DMS 273 (cell line): ENCODE data around the gene FAM185A.
"Not testable (repeated sequence)": the region's sequence is repeated elsewhere in the genome, so short reads cannot be mapped to it uniquely, and the experiment has no call there.

Source experiments
- DNase-seq: peaks from one replicate; lab custom pipeline; 2025; ENCODE audit not compliant: unreplicated experiment; lab: John Stamatoyannopoulos, UW

The FAM185A gene

GRCh38 chr7:102776217-102776616 lies 27.4 kb downstream of the FAM185A start:
- DNase-seq, result not testable (repeated sequence)

DNA sequence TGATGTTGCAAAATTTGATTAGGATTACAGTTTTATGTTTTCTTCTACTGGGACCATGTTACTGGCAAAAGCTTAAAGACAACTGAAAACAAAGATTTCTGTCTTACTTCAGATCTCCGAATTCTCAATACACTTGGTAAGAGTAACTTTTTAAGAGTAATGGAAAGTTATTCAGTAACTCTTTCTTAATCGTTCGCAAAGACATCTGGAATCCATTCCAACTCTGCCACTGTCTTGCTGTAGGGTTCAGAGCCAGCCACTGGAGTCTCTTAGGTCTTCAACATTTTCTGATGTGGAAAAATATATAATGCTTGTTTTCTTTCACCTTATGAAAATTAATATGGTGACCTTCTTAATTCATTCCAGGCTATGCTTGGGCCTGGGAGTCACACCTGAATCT lies 29.9 kb downstream of the FAM185A start:
- not testable (repeated sequence) for DNase-seq

GRCh38 chr7:102780926-102781325 lies 32.1 kb downstream of the FAM185A start:
- DNase-seq, result not testable (repeated sequence)

GRCh38 chr7:102788770-102789169 lies 40.0 kb downstream of the FAM185A start:
- not testable (repeated sequence) for DNase-seq

DNA sequence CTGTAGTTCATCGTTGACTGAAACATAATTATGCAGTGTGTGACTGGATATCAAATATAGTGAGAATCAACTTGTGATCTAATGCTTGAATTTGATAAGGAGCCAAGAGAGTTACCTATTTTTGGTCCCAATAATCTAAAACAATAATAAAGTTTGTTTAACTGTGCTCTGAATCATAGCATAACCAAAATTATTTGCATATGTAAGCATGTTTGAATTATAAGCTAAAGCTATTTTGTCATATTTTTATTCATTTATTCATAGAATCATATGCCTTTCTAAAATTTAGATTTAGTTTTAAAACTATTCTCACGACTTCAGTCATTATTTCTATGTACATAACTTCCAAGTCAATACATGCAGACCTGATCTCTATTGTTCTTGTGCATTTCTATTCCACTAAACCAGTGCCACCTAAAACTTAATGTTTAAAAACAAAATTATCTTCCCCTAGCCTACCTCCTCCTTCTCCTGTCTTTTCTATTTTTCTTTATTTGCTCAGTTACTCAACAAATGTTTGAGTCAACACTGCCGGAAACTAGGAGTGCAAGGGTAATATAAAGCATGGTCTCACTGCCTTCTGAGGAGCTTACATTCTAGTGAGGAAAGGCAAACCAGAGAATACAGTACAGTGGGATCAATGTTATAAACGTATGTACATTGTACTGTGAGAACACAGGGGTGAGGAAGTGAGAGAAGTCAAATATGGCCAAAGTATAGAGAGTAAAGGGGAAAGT lies 41.7 kb downstream of the FAM185A start:
- not testable (repeated sequence) for DNase-seq

DNA sequence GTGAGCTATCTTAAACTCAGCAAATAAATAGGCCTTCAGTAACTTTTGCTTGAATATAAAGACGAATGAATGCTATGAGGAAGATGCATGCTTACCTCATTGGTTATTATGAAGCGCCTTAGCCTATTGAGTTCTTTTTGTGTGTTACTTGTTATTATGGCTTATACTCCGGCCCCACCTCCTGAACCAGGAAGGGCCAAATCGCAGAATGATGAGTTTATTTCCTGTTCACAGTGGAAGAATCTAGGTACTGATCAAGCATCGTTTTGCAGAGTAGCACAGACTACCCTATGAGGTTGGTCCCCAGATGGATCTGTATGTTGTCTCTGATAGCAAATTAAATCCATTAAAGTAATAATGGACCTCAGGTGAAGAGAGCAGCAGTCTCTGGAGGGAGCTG lies 42.6 kb downstream of the FAM185A start:
- not testable (repeated sequence) for DNase-seq

- not testable (repeated sequence) for DNase-seq
Measured at GRCh38 chr7:102791831-102792230, 43.0 kb downstream of the FAM185A start.

DNA sequence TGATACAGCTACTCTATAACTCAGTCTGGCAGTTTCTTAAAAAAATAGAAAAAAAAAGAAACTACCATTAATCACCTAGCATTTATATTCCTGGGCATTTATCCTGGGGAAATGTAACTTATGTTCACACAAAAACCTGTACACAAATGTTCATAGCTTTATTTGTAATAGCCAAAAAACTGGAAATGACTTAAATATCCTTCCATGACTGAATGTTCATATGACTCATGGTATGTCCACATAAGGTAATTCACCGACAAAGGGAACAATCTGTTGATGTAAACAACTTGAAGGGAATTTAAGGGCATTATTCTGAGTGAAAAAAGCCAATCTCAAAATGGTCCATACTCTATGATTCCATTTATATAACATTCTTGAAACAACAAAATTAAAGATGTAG lies 45.8 kb downstream of the FAM185A start:
- DNase-seq, result not testable (repeated sequence)

GRCh38 chr7:102795987-102796595 lies 47.3 kb downstream of the FAM185A start:
- DNase-seq, result not testable (repeated sequence)

GRCh38 chr7:102806613-102807012 lies 57.8 kb downstream of the FAM185A start:
- DNase-seq, result no peak

- no peak for DNase-seq
Measured at GRCh38 chr7:102810916-102811315, 62.1 kb downstream of the FAM185A start.

GRCh38 chr7:102811942-102812678 lies 63.3 kb downstream of the FAM185A start:
- DNase-seq, result no peak

- DNase-seq, result no peak
Measured at GRCh38 chr7:102813191-102814024, 64.6 kb downstream of the FAM185A start.

DNA sequence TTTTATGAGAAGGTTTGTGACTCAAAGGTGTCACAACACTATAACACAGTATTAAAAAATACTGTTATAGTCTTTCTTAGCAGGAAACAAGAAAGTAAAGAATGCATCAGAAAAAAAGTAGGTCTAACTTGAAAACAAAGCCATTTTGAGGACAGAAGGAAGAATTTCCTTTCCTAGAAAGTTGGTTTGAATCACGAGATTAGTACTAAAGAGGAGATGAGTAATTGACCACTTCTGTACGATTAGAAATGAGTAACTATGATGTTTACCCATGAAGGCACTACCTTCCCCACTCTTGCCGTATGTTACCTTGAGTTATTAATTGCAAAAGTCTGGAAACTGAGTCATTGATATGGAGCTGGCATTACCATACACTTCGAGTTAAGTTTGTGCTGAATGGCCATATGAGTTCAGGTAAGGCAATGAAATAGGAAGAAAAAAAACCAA lies 65.2 kb downstream of the FAM185A start:
- DNase-seq, result no peak

DNA sequence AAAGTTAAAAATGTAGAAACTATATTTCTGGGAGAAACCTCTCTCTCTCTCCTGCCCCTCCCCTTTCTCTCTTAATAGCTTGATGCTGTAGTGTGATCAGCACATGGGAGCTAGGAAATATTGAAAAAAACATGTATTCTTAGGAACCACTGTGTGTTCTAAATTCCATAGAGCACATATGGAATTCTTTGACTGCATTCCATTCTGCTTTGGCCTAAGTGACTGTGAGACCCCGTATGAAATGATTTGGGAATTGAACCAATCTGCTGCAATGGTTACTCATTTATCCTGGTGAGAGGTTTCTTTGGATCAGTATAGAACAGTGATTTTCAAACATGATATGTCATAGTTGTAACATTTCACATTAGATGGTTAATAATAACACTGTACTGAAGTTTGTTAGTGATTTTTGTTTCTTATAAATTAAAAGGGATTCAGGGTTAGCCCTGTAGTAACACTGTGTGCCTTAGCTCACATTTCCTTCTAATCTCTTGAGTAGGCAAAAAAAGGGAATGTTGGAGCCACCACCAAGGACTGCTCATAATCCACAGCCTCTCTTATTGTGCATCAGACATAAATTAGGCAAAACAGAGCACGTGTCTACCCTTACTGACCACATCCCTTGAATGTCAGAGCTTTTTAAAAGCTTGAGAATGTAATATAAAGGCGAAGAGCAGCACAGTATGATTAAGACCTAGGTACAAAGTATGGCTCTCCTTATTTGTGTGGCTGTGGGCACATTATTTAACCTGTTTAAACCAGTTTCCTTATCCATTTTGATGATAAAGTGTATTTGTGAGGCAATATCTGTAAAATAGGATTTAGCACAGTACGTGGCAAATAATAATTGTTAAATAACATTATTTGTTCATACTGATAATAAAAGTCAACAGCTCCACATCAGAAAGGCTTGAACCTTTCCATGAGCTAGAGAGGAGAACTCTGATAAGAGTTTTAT lies 69.1 kb downstream of the FAM185A start:
- no peak for DNase-seq

GRCh38 chr7:102819151-102819550 lies 70.4 kb downstream of the FAM185A start:
- no peak for DNase-seq

GRCh38 chr7:102821994-102822747 lies 73.4 kb downstream of the FAM185A start:
- no peak for DNase-seq

DNA sequence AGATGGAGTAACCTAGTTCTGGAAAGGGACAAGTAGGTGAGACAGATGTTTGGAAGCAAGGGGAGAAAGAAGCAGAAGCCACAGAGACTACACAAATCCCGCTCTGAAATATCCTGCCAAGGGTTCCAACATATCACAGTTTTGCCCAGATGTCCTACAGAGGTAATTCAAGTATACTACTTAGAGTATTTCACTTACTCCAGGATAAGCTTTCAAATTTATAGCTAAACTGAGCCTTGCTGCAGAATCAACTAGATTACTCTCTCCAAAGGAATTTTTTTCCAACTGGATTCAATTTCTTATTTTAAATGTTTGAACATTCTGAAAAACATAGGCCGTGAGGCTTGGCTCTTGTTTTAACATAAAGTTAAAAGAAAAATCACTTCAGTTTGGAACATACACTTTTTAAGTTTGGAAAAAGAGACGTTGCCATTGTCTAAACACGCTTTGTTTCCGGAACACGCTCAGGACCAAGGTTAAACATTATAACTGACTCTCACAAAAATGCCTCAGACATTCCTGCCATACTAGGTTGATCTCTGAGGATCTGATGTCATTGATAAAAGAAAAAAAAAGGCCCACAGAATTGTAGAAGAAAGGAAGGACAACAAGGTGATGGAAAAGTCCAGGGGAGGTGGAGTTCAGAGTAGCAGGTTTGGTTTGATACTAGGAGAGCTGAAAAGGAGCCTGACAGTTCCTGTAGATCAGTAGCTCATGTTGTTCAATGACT lies 74.8 kb downstream of the FAM185A start:
- DNase-seq, result no peak
